ENCODE results near the gene PLET1. TPM values are rescaled to one million over a fixed set of nuclear protein-coding genes. Genes with fewer than 3 reads are reported as not detected.

PLET1 gene, protein sequence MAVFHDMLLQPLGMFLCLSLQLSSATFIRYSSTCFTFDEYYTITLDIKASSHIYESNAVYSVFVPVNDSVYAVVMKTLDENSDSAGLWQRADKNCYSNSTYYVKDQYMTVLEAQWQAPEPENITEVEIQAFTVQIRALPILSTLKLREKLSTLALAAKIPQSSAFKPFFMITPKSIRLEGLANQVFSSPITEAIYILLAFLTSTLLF
- not detected for polyA plus RNA-seq (ENCODE audit: insufficient read length)
- long read RNA-seq, donor 1: 0 reads
- long read RNA-seq, donor 2: 0 reads
- long read RNA-seq, donor 3: 0 reads
- long read RNA-seq, donor 4: 0 reads
- long read RNA-seq, donor 5: 0 reads
- long read RNA-seq, donor 6: 0 reads
- long read RNA-seq, donor 7, partial matches to known transcripts: 10 of 17 reads
- long read RNA-seq, donor 7, other reads (novel, unspliced or antisense): 7 of 17 reads
- long read RNA-seq, donor 8: 0 reads

DNA sequence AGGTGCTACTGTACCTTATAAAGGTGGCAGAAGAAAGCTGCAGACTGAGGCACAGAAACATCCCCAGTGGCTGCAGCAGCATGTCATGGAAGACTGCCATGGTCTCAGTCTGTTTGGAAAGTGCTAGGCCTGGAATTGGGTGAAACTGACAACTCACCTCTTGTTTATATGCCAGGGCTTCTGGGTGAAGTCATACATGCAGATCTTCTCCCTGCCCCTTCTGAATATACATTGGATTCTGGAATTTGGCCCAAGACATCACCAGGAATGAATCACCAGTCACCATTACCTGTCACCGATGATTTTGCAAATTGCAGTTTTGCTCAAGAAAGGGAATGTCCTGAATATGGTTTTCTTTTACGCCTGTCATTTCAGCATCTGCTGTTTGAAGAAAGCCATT lies at the start of gene PLET1:
PLET1 (minus strand) TSS at position 371 of the 400 bp plus-strand sequence; CDS start at position 100, 271 bp downstream.
- no peak for DNase-seq

DNA sequence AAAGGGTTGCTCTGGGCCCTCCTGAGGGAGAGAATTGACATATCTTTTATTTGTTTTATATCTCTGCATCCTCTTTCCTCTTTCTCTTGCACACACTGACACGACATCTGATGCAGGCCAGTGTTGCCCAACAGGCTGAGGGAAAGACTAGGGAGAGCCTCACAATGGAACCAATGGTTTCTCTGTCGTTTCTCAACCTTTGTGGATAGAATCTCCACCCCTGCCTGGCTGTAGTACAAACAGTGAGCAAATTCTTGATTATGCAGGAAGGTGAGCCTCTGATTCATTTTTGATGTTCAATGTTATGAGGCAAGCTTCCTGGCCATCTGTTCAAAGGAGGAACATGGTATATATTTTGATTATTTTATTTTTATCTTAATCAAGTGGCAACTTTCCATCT lies 49.8 kb upstream of the PLET1 start:
- no peak for DNase-seq

DNA sequence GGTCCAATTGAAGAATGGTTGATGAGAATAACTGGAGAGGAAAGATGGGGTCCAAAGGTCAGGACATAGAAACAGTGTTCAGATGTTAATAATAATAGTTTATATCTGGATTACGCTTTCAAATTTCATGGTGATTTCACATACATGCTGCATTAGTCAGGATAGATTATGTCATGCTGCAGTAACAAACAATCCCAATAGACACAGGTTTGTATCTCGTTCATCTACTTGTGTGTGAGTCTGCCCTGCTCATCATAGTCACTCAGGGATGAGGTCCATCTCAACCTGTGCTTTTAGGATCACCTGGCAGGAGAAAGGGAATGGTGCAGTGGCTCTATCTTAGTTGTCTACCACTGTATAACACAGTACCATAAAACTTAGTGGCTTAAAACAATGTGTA lies 48.0 kb upstream of the PLET1 start:
- no peak for DNase-seq

GRCh38 chr11:112307616-112308015 lies 47.0 kb upstream of the PLET1 start:
- no peak for DNase-seq

DNA sequence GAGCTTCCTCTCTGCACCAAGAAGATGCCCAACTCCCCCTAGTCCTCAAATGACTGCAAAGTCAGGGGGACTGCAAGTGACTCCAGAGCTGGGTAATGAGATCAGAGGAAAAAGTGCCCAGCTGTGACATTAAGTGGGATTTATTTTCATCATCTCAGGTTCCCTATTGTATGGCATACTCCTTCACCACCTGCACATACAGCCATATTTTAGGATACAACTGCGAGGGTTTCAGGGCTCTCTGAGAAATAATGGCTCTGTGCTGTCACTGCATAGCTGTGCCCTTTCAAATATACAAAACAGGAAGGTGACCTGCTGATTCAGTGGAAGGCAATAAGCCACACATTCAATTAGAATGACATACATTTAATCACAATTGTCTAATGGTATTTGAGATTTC lies 45.6 kb upstream of the PLET1 start:
- DNase-seq: no peak

DNA sequence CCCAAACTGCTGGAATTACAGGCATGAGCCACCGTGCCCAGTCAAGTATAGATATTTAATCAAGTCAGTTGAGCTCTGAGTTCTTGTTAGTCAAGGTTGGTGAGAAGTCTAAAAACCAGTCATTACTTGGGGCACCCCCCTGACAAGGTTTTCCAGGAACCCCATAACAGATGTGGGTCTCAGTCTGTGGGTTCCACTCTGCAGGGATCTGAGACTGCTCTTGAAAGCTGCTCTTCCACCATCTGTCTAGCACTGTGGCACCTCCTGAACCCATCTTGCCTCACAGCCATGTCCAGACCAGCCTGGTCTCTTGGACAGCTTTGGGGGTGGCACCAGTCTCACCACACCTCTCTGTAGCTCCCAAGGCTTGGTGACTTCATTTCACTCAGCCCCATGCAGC lies 44.3 kb upstream of the PLET1 start:
- no peak for DNase-seq

DNA sequence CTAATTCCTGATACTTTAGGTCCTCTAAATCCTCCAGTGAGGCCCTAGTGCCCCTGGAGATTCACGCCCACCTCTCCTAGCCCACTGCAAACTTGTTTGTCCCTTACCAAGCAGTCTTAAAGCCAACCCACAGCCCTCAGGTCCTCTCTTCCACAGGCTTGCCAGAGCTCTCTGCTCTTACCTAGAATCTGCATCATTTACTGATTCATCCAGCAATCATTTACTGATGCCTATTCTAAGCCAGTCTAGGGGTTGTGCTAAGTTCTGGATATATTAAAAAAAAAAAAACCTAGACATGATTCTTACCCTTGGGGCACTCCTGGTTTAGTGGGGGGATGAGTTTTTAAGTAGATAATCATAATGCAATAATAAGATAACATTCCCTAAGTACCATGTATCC lies 43.0 kb upstream of the PLET1 start:
- DNase-seq: no peak

DNA sequence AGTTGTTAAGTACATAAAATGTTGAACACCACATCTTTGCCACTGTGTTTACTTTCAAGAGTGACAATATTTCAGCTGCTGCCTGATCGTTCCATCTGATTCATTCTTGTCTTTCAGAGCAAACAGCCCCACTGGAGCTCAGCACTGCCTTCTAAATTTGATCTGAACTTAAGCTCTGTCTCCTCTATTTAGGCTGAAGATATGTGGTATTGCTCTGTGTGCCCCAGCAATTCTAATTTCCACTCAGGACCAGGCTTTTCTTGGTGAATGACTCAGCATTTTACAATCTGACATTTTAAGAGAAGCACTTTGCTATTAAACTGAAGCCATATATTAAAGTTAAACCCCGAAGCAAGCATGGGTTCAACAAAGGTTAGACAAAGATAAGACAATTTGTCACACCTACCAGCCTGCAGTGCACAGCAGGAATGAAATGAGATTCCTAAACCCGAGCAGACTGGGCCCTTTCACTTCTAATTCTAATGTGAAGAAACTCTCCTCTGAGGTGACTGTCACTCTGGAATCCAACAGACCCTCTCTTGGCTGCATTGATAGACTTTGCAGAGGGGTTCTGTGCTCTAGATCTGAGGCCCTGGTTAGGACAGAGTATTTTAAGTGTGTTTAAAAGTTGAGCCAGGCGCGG lies 41.7 kb upstream of the PLET1 start:
- DNase-seq: no peak

GRCh38 chr11:112300094-112300786 lies 39.6 kb upstream of the PLET1 start:
- DNase-seq: no peak

DNA sequence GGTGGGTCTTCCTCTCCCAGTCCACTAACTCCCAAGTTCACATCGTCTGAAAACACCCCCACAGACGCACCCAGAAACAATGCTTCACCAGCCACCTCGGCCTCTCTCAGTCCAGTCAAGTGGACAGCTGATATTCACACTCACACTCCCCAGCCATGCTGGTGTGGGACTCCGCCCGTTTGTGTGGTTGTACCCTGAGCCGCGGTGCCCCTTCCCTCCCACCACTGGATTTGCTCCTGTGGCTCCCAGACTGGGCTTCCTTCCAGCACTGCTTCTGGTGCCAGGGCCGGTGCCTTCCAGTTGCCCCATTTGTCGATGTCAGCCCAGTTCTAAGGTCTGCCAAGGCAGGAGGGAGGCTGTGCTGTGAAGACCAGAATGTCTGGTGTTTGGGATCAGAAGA lies 37.9 kb upstream of the PLET1 start:
- DNase-seq: no peak

DNA sequence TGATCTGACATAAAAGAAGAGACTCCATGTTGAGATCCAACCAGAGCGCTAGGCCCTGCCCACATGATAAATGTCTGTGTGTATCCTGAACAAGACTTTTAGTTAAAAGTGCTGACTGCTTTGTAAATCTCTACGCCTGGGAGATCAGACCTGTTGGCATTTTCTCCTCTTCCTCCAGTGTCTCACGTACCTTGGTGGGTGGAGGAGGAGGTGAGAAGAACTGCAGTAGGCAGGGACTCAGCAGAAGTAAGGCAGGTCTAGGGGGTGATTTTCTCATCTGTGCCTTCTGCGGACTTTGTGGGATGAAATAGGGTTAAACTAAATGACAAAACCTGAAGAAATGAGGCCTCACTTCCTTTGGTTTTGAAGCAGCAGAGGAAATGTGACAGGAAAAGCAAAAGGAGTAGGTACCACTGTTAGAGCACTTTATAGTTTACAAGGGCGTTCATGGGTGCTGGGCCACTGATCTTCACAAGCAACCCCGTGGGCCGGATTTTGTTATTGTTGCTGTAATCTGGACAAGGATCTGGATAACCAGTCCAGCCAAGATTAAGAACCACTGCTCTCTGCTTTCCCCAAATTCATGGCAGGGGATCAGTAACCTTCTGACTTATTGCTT lies 36.7 kb upstream of the PLET1 start:
- DNase-seq: no peak

DNA sequence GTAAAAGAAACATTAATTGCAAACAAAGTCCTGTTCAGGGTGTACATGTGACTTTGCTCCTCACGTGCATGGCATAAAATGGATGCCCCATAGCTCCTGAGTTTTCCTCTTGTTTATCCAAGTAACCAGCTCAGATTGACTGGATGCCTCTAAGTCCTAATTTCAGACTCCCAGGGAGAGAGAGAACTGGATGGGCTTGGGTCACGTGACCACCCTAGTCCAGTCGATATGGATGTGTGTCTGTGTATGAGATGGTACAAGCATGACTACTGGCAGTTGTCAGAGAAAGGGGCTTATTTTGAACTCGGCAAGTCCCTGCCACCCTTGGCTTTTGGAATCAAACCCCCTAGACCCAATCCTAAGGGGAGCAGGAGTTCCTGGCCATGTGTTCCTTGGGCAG lies 35.4 kb upstream of the PLET1 start:
- no peak for DNase-seq

DNA sequence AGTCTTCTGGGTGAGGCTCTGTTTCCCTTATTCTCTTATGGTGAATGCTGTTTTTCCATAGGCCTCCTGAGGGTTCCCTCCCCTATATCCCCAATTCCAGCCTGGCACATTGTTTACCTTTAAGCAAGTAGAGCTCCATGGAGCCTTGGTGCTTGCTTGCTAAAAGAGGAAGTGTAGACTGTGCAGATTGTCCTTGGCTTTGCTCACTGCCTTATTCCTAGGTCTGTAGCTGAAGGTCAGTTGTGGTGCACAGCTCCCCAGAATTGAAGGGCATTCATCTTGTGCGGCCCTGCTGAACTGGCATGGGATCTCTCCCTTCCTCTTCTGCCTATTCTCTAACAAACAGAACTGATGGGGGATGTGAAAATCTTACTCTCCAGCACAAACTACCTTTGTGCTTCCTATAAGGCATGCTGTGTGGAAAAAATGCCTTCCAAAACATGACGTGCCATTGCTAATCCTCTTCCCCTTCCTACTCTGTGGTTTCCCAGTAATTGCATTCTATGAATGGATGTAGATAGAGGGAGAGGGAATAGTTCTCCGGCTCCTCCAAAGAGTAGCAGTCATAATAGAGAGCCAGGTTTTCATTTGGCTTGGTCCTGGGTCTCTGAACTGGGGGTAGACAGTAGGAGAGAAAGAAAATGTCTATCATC lies 34.2 kb upstream of the PLET1 start:
- DNase-seq: no peak

DNA sequence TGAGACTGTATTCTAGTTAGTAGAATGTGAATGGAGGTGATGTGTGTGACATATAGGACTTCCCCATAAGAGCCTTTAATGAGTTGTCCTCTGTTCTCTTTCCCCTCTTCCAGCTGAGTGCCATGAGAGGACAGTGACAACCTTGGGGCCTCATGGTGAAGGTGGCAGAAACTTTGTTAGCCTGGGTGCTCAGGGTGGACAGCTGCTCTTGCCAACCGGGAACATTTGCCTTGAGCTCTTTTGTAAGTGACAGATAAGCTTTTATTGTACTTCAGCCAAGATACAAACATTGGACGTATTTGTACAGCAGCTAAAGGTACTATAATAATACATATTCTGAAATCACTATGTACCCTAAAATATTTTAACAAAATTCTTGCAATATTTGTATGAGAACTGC lies 33.0 kb upstream of the PLET1 start:
- DNase-seq: no peak

- no peak for DNase-seq
Observed at GRCh38 chr11:112292785-112293407, 32.2 kb upstream of the PLET1 start.

- DNase-seq: no peak
Observed at GRCh38 chr11:112292188-112292587, 31.5 kb upstream of the PLET1 start.

- DNase-seq: no peak
Observed at GRCh38 chr11:112291191-112291590, 30.5 kb upstream of the PLET1 start.

DNA sequence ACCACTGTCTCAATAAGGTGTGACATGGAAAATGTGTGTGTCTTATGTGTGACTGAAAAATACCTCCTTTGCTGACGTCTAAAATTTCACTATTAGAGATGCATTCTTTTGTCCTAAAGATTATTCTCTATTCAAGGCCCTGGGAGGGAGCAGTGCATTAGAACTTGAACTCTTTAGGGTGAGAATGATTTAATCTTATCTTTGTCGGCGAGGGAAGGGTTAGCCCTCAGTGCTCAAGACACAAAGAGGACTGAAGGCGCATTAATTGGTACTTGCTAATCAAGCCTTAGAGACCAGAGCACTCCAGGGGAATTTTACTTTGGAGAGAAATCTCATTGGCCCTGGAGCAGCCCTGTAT lies 29.8 kb upstream of the PLET1 start:
- no peak for DNase-seq

- DNase-seq: peak; percentile 60
Observed at GRCh38 chr11:112289588-112290492, 29.2 kb upstream of the PLET1 start.

DNA sequence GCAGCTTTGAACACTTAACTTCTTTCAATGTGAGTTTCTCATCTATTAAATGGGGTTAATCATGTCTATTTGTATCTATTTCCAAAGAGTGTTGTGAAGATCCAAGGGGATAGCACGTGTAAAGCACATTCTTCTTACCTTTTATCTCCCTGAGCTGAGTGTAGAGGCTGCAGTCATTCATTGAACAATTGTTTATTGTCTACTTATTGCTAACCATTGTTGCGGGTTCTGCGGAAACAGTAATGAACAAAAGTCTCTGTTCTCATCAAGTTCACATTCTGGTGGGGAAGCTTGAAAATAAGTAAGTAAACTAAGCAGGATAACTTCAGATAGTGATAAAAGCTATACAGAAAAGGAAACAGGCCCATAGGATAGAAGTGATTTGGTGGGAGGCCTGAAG lies 27.4 kb upstream of the PLET1 start:
- DNase-seq: no peak
